Panc1 (cell line): ENCODE data around the gene WWOX. TPM values are rescaled to one million over a fixed set of nuclear protein-coding genes. Genes with fewer than 3 reads are reported as not detected.

Experiments used
- ATAC-seq: fragments of 200-7000 bp; cut with Tn5 transposase; 2 replicates; pipeline ENCODE4 v1.9.1; 2020; ENCODE audit warnings: mild to moderate bottlenecking, moderate library complexity
- BruUV-seq: library from RNA; stranded (reverse); fragments of 400-500 nt; replicated peaks from 2 replicates; lab custom pipeline; 2021; lab: Mats Ljungman, UMichigan
- CTCF ChIA-PET: fragments of 300-600 bp; sonication (Branson Sonifier 250); formaldehyde crosslinking; loops from one replicate; lab custom pipeline; 2022; ENCODE audit warnings: antibody characterized with exemption; lab: Charles Lee
- POLR2A ChIA-PET: fragments of 300-600 bp; sonication (Branson Sonifier 250); formaldehyde crosslinking; loops from one replicate; lab custom pipeline; 2022; ENCODE audit warnings: antibody characterized with exemption; lab: Charles Lee
- DNase-seq: peaks from one replicate; pipeline ENCODE4 v3.0.0-alpha.2; 2010; ENCODE audit warnings: low read depth, low spot score
- H3K27ac ChIP-seq: 2 replicates; pipeline ENCODE4 v1.5.1; 2011; ENCODE audit warnings: mild to moderate bottlenecking, low read length, inconsistent platforms
- H3K27me3 ChIP-seq: fragments of 200-500 bp; sonication (Bioruptor generic); 2 replicates; pipeline ENCODE4 v1.6.0; 2014; ENCODE audit warnings: low read length, inconsistent platforms; ENCODE audit not compliant: control insufficient read depth, insufficient read depth
- H3K36me3 ChIP-seq: fragments of 200-500 bp; sonication (Bioruptor generic); 2 replicates; pipeline ENCODE4 v1.5.1; 2014; ENCODE audit warnings: inconsistent platforms, mild to moderate bottlenecking, low read length, moderate library complexity; ENCODE audit not compliant: control insufficient read depth, insufficient read depth
- H3K4me1 ChIP-seq: 2 replicates; pipeline ENCODE4 v1.5.1; 2011; ENCODE audit warnings: inconsistent platforms, mild to moderate bottlenecking, low read length, moderate library complexity; ENCODE audit not compliant: control insufficient read depth, insufficient read depth
- H3K4me3 ChIP-seq, 2 experiments: 2 replicates each; pipeline ENCODE4 v1.5.1; 2011 to 2012; ENCODE audit warnings: low read depth in 2 of 2, low read length in 2 of 2, mild to moderate bottlenecking in 2 of 2, inconsistent platforms in 1 of 2, moderate library complexity in 1 of 2
- H3K9me3 ChIP-seq: fragments of 200-500 bp; sonication (Bioruptor generic); 2 replicates; pipeline ENCODE4 v1.5.1; 2014; ENCODE audit warnings: low read depth, mild to moderate bottlenecking, inconsistent platforms, low read length, moderate library complexity; ENCODE audit not compliant: control insufficient read depth, insufficient read depth
- CTCF ChIP-seq: fragments of 450-650 bp; IDR thresholded peaks from 2 replicates; pipeline ENCODE4 v1.5.1; 2017; ENCODE audit warnings: mild to moderate bottlenecking
- POLR2AphosphoS5 ChIP-seq: IDR thresholded peaks from 2 replicates; pipeline ENCODE4 v1.6.1; 2012; ENCODE audit warnings: mild to moderate bottlenecking, low read depth, low read length, moderate library complexity
- REST ChIP-seq, 2 experiments: IDR thresholded peaks; 2 replicates each; pipeline ENCODE4 v1.6.1; 2011 to 2012; ENCODE audit warnings: low read depth in 2 of 2, control low read depth in 1 of 2, low read length in 1 of 2, mild to moderate bottlenecking in 1 of 2, moderate library complexity in 1 of 2; ENCODE audit not compliant: insufficient read depth in 1 of 2
- SIN3A ChIP-seq: IDR thresholded peaks from 2 replicates; pipeline ENCODE4 v1.6.1; 2012; ENCODE audit warnings: low read depth, mild to moderate bottlenecking, low read length, moderate library complexity, borderline replicate concordance; ENCODE audit not compliant: insufficient read depth
- TCF7L2 ChIP-seq: IDR thresholded peaks from 2 replicates; pipeline ENCODE4 v1.6.1; 2011; ENCODE audit warnings: mild to moderate bottlenecking, low read depth, low read length, inconsistent platforms
- in situ Hi-C: cut with HindIII; loops from 2 replicates; pipeline ENCODE4 v1.10.0; 2016; ENCODE audit warnings: low sequenced_read_pairs, low pct_unique_long_range_greater_than_20kb
- intact Hi-C: fragments of 100-400 bp; cut with micrococcal nuclease; formaldehyde crosslinking; loops from one replicate; pipeline ENCODE4 v1.10.0; 2022; ENCODE audit not compliant: unreplicated experiment
- total RNA-seq: library from RNA; stranded (reverse); gene quantifications from one replicate; pipeline ENCODE4 v1.2.1, GENCODE V29; 2021; ENCODE audit not compliant: unreplicated experiment

Gene WWOX
- total RNA-seq, 1 experiment from 2014 or later = 12.5 TPM

GRCh38 chr16:79096246-79096645 is 996.8 kb downstream of the WWOX start:
- ChIA-PET POLR2A (no interaction called here), CTCF (no interaction called here)
- Histone ChIP-seq H3K27me3 (no peaks in the 10 kb centered on the region; the same call in 1 of the 2 replicates), H3K36me3 (no peaks in the 10 kb centered on the region), H3K4me1 (no peaks in the 10 kb centered on the region), H3K9me3 (no peaks in the 10 kb centered on the region), H3K27ac (no peak overlapping the region), H3K4me3 (no peak overlapping the region)
- BruUV-seq = no TSS peak
- TF ChIP-seq TCF7L2 = no peak
- TF ChIP-seq REST (IDR thresholded peaks at IDR 0.05; ENCODE audit: insufficient read depth in 1 of 2, low read depth in 2 of 2, low read length in 1 of 2) = no peak
- no peak for TF ChIP-seq POLR2AphosphoS5
- no peak for TF ChIP-seq CTCF
- TF ChIP-seq SIN3A = no peak
- ATAC-seq (no peak), DNase-seq (no peak)
- intact Hi-C loops (no loop called here), in situ Hi-C loops (no loop called here)

GRCh38 chr16:79097166-79097565 is 997.7 kb downstream of the WWOX start:
- no peaks in the 10 kb centered on the region for H3K4me1 ChIP-seq
- CTCF ChIA-PET = no interaction called here
- intact Hi-C loops = no loop called here

More at GRCh38 chr16:79097166-79097565, 997.7 kb downstream of the WWOX start:
- Histone ChIP-seq H3K4me3 (no peak overlapping the region), H3K27ac (no peak overlapping the region), H3K27me3 (no peaks in the 10 kb centered on the region; the same call in 1 of the 2 replicates), H3K9me3 (no peaks in the 10 kb centered on the region), H3K36me3 (no peaks in the 10 kb centered on the region)
- no peak for DNase-seq
- TF ChIP-seq REST (IDR thresholded peaks at IDR 0.05; ENCODE audit: insufficient read depth in 1 of 2, low read depth in 2 of 2, low read length in 1 of 2) (no peak), SIN3A (no peak), CTCF (no peak), TCF7L2 (no peak), POLR2AphosphoS5 (no peak)
- no peak for ATAC-seq
- no TSS peak for BruUV-seq
- in situ Hi-C loops = no loop called here
- POLR2A ChIA-PET = no interaction called here
